ENCODE results near the gene SPRY2.

DNA sequence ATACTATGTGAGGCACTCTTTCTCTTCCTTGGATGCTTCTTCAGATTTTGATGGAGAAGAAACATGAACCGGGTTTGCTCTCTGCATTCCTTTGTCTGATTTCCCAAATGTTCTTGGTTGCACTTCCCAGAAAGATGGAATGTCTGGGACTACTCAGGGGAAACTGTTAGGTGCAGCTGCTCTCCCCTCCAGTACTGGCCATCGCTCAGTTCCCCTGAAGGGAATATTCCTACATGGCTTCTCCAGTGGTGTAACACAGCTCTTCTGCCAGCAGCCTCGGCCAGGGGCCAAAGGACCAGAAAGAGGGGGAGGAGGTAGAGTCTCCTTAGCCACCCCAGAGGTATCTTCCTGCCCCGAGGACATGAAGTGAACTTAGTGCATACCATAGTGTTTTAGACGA lies 33.5 kb upstream of the SPRY2 start:
- TF ChIP-seq BHLHE40 (IDR thresholded peaks at IDR 0.05; ENCODE audit: low read depth, low read length) (no peak), CEBPB (IDR thresholded peaks at IDR 0.05) (no peak)

Data from A549 (cell line).